Measurements from ENCODE around the gene CD244.

Gene CD244

DNA sequence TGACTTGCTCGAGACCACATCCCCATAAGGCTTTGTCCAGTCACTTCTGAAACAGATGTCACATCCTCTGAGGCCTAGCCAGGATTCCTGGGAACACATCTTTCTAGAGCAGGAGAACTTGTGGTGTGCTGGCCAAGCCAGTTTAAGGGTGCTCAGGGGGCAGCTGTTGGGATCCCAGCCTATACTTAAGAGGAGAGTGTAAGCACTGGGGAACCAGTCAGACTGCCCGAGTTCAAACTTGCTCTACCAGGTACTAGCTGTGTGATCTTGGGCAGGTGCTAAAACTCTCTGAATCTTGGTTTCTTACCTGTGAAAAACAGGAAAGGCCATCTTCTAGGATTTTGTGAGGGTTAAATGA lies 82.3 kb downstream of the CD244 start:
- TF ChIP-seq EGR1 (IDR thresholded peaks at IDR 0.05) (no peak), YY1 (IDR thresholded peaks at IDR 0.05; ENCODE audit: low read depth) (no peak), RAD21 (IDR thresholded peaks at IDR 0.05; ENCODE audit: low read depth) (no peak), TAF1 (IDR thresholded peaks at IDR 0.05; ENCODE audit: low read depth) (no peak), EP300 (IDR thresholded peaks at IDR 0.05; ENCODE audit: borderline replicate concordance) (no peak), TEAD4 (IDR thresholded peaks at IDR 0.05) (no peak), CREB1 (IDR thresholded peaks at IDR 0.05; ENCODE audit: low read depth) (no peak), FOXM1 (IDR thresholded peaks at IDR 0.05; ENCODE audit: borderline replicate concordance, low read depth) (no peak)
- TF ChIP-seq, protein P1, sequence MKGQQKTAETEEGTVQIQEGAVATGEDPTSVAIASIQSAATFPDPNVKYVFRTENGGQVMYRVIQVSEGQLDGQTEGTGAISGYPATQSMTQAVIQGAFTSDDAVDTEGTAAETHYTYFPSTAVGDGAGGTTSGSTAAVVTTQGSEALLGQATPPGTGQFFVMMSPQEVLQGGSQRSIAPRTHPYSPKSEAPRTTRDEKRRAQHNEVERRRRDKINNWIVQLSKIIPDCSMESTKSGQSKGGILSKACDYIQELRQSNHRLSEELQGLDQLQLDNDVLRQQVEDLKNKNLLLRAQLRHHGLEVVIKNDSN (IDR thresholded peaks at IDR 0.05), result no peak
